Right ventricle myocardium inferior (tissue), 1 donor: Measurements from ENCODE around the gene PAIP2. TPM values are rescaled to one million over a fixed set of nuclear protein-coding genes. Genes with fewer than 3 reads are reported as not detected.
A peak's percentile ranks its signal among the peaks of the same experiment; 100 is the strongest.
"Not testable (repeated sequence)": the region's sequence is repeated elsewhere in the genome, so short reads cannot be mapped to it uniquely, and the experiment has no call there.

Source experiments
- ATAC-seq: fragments of 200-7000 bp; cut with Tn5 transposase; one replicate; pipeline ENCODE4 v1.9.1; 2020; ENCODE audit warnings: mild to moderate bottlenecking, moderate library complexity
- DNase-seq: peaks from one replicate; pipeline ENCODE4 v3.0.0; 2021; ENCODE audit errors: missing footprints
- intact Hi-C: fragments of 100-400 bp; cut with DNase I; formaldehyde crosslinking; loops from one replicate; pipeline ENCODE4 v1.11.0; 2022
- total RNA-seq: library from RNA; stranded (reverse); fragmentation: NEBNext Ultra II Directional; extraction: Animal tissue kit (Norgen Biotek cat#: 25700); gene quantifications from one replicate; pipeline ENCODE4 v1.2.1, GENCODE V29; 2021
- donor health status: DM: no; HTN: yes; CAD: no; lungs with severe emphysema.

PAIP2 gene
- total RNA-seq, 1 donor from 2014 or later = 144 TPM

GRCh38 chr5:139399501-139400121, 58.0 kb downstream of the PAIP2 start:
- ATAC-seq (no peak), DNase-seq (no peak)
- intact Hi-C loops = no loop called here

DNA sequence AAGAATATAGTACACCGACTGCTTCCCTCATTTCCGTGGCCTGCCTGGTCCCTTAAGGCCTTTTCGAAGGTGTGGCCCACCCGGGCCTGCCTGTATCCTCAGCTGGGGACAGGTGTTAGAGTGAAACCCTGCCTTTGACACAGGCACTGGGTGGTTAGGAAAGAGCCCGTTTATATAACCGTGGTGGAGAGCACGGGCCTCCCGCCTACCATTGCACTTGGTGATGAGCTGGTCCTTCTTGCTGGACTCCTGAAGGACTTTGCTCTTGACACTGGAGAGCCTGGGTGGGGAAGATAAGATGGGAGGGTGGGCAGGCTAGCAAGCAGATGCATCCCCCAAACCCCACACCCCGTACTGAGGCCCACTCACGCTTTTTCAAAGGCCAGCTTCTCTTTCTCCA, 59.9 kb downstream of the PAIP2 start:
- intact Hi-C loops = no loop called here
- ATAC-seq = no peak
- DNase-seq = no peak

DNA sequence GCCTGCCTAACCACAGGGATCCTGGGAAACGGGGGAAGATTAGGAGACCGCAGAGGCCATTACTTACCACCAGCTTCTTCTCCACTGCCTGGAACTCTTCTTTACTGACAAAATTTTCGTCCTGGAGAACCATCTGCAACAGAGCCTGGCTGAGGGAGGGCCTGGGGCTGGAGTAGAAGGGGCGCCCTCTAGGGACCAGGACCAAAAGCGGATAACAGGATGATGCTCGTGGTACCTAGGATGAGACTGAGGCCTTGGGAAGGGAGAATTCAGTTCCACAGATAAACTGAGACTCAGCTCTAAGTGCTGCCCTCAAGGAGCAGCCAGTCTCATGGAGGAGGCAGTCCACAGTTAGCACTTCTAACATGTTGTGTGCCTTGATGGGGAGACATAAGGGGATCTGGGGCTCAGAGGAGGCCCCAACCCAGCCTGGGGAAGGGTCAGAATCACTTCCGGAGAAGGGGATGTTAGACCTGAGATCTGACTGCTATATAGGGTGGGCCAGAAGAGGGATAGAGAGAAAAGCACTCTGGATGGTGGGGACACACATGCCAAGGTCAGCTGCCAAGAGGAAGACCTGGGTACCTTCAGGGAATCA, 61.0 kb downstream of the PAIP2 start:
- intact Hi-C loops = no loop called here
- no peak for DNase-seq
- no peak for ATAC-seq

DNA sequence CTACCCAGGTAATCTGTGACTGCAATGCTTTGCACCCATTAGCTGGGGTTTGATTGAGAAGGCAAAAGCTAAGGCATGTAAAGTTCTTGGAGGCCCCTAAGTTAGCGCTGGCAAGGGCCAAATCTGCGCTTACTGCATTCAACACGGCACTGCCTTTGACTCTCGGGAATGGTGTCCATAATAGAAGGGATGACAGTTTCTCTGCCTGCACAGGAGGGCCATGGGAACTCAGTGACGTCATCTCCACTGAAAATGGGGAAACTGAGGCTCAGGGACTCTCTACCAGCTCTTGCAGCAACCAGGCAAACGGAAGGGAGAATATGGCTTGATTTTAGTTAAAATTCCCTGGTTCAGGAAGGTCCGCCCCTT, 61.7 kb downstream of the PAIP2 start:
- ATAC-seq (no peak), DNase-seq (no peak)
- intact Hi-C loops = no loop called here

- ATAC-seq = peak; percentile 97
- intact Hi-C loops = no loop called here
- DNase-seq = peak; percentile 100
Observed at GRCh38 chr5:139403787-139404483, 62.3 kb downstream of the PAIP2 start, which contains the start of gene SPATA24. Gene SPATA24 (minus strand): TSS chr5:139404089. CDS start chr5:139404060, 29 bp downstream.

- intact Hi-C loops = no loop called here
- ATAC-seq (no peak), DNase-seq (no peak)
Observed at GRCh38 chr5:139404484-139404840, 62.8 kb downstream of the PAIP2 start.

- intact Hi-C loops = no loop called here
- ATAC-seq (no peak), DNase-seq (no peak)
Observed at GRCh38 chr5:139406963-139407362, 65.3 kb downstream of the PAIP2 start.

DNA sequence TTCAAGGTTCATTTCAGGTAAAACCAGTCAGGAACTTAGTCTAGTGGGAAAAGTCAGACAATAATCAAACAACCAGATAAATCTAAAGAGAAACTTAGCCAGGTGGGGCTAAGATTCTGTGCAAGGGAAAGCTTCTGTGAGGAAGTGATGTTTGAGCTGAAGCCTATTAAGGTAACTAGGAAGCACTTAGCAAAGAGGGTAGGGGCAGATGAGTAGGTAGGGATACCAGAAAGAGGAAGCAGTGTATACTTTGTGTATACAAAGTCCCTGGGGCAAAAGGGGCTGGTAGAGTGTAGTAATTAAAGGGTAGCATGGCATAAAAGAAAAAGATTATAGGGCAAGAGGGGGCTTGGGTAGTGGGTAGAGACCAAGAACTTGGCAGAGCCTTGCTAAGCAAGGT, 65.9 kb downstream of the PAIP2 start:
- ATAC-seq = no peak
- intact Hi-C loops = no loop called here
- no peak for DNase-seq

- ATAC-seq (no peak), DNase-seq (no peak)
- intact Hi-C loops = no loop called here
Observed at GRCh38 chr5:139408191-139408590, 66.5 kb downstream of the PAIP2 start.

DNA sequence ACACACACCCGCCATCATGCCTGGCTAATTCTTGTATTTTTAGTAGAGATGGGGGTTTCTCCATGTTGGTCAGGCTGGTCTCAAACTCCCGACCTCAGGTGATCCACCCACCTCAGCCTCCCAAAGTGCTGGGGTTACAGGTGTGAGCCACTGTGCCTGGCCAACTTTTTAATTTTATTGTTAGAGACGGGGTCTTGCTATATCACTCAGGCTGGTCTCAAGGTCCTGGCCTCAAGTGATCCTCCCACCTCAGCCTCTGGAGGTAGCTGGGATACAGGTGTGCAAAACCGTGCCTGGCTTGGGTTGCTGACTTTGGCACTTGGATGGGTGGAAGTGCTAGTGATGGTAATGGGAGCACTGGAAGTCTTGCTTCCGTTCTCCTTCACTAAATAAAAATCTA, 67.5 kb downstream of the PAIP2 start:
- ATAC-seq, intact Hi-C loops, DNase-seq: not testable (repeated sequence)

DNA sequence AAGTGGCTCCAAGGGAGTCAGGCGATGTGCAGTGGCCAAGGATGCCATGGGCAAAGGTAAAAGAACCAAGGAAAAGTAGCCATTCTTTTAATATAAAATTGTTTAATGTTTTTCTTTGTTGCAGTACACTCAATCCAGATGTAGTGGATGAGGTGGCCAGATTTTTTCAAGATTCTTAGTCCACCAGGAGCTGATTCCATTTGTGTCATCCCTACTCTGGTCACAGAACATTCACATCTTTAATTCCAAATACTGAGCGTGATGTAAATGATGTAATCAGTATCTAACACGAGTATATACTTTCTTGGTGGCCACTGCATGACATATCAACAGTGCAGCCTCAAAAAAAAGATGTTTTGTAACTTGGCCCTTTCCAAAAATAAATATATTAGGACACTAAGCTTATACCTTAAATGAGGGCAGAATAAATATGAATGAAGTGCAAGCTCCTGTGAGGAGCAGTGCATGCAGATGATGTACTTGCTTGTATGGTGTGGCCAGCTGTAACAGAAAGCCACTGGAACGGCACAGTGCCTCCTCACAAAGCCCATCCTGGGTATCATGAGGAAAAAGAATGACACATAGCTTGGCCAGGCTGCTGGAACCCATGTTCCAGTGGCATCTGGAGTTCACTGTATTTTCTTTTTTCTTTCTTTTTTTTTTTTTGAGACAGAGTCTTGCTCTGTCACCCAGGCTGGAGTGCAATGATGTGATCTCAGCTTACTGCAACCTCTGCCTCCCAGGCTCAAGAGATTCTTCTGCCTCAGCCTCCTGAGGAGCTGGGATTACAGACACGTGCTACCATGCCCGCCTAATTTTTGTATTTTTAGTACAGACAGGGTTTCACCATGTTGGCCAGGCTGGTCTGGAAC, 68.7 kb downstream of the PAIP2 start:
- intact Hi-C loops = no loop called here
- ATAC-seq (no peak), DNase-seq (no peak)

GRCh38 chr5:139410993-139411828, 69.6 kb downstream of the PAIP2 start:
- ATAC-seq (no peak), DNase-seq (no peak)
- intact Hi-C loops = no loop called here

DNA sequence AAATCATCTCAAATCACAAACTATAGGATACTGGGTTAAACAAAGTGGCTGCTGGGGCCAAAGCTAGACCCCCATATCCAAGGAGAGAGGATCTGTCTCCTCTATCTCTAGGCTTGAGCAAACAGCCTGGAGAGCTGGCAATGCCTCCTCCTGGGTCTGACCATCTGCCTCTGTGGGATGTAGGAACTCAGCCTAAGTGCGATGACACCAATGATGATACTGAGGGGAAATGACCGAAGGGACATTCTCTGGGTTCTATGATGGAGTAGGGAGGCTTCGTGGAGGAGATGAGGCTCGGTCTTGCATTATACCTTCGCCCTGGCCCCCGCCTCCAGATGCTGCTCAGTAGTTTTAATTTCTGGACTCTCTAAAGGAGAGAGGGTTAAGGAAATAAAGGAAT, 71.5 kb downstream of the PAIP2 start:
- intact Hi-C loops = no loop called here
- DNase-seq = no peak
- no peak for ATAC-seq

DNA sequence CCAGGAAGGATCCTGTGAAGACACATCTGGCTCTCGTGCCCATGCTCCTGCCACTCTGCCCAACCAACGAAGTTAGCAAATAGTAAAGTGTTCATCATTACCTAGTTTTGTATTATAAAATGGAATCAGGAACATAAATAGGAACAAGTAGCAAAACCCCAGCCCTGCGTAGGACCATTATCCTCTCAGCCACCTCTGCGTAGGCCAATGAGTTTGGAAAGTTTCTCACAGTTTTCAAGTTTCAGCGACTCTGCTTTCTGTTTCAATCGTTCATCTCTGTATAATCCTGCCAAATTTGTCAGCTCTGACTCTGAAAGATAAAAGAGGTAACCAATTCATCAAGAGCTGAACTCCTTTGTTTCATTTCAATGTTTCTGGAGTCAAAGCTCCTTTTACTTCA, 72.3 kb downstream of the PAIP2 start:
- no peak for ATAC-seq
- intact Hi-C loops = no loop called here

DNA sequence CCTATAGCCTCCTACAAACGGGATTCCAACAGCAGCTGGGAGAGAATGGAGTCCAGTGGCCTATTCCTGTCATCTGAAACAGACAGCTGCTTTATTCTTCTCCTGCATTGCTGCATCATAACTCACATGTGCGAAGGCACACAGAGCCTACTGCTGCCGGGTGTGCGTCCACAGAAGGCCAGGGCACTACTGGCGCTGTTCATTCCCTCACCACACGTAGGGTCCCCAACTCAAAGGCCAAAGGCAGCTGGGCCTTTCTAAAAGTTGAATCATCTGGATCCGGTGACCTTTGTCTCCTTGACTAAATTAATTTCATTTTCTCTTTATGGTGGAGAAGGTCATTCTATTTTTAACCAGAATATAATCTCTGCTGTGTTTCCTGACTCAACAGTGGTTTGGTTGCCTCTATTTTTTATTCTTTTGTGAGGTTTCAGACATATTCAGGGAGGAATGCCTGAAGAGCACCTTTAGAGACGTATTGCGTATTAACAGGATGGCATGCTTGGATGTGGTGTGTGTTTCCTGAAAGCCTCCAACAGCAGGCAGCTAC, 73.0 kb downstream of the PAIP2 start:
- no peak for ATAC-seq
- intact Hi-C loops = loop anchor here (1.0 kb wide), 2 partner anchors 19 to 23 kb away; partner anchors contain the start of gene PROB1
- DNase-seq = no peak

More for the DNA sequence above, 72.3 kb downstream of the PAIP2 start:
- no peak for DNase-seq

DNA sequence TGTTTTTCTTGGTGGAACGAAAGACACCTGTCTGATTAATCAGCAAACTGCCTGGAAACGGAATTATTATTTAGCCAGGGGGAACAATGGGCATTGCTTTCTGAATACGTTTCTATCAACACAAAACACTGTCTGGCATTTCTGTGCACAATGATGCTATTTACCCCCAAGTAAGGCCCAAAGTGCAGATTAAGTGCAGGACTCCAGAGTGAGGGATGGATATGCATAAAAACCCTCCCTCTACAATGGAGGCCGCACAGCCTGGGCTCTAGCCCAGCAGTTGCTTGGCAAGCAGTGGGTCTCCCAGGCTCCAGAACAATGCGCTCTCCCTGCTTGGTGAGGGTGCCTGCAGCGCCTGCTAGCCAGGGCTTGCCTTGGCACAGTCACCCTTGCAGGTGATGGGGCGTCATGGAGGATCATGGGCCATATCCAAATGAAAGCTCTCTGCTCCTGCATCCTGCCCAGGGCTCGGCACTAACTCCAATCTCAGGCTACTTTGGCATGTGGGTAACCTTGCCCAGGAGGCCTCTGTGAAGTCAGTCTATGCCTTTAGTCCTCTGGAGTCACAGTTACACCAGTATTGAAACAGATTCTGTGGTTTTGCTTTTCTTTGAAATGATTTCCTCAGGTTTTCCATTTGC, 73.7 kb downstream of the PAIP2 start:
- intact Hi-C loops = loop anchor here (1.0 kb wide), 2 partner anchors 20 to 24 kb away; partner anchors contain the start of gene PROB1
- peak; percentile 72 for ATAC-seq

DNA sequence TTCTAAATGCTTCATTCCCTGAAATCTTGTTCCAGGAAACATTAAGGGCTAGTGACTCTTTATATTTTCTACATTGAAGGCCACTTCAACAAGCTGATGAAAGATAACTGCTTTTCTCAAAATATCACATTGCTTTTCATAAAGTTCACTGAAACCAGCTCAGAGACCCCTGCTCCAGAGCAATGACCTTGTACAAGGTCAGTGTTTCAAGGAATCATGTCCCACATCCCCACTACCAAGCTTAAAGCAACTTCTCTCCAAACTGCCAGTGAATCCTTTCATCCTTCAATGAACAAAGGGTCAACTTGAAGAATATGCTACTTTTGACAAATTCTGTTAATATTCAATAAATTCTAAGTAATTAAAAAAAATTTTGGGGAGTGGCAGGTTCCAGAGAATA, 74.2 kb downstream of the PAIP2 start:
- ATAC-seq = no peak
- intact Hi-C loops = loop anchor here (1.0 kb wide), 2 partner anchors 21 to 25 kb away; partner anchors contain the start of gene PROB1
- DNase-seq = no peak

More for the DNA sequence above, 73.7 kb downstream of the PAIP2 start:
- peak; percentile 80 for DNase-seq

DNA sequence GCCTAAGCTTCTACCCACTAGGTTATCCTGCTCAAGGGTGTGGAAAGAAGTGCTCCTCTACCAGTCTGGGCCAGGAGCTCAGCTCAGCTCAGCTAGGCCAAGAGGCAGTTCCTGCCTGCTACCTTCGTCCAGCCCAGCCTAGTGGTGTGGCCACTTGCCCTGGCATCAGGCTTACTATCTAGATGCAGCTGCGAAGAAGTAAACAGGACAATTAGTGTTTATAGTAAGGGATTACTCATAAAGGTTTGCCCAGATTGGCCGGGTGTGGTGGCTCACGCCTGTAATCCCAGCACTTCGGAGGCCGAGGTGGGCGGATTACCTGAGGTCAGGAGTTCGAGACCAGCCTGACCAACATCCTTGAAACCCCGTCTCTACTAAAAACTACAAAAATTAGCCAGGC, 75.0 kb downstream of the PAIP2 start:
- no peak for ATAC-seq
- no peak for DNase-seq
- intact Hi-C loops = no loop called here
